ENCODE data around the gene ANKLE2. TPM values are rescaled to one million over a fixed set of nuclear protein-coding genes. Genes with fewer than 3 reads are reported as not detected.

The ANKLE2 gene
- total RNA-seq, 1 donor from 2014 or later, result 54.2 TPM

GRCh38 chr12:132740652-132741051, 21.0 kb downstream of the ANKLE2 start:
- Histone ChIP-seq H3K27me3 (no peaks in the 10 kb centered on the region), H3K27ac (no peak overlapping the region), H3K36me3 (peaks cover 85 to 95% of the 10 kb centered on the region in 2 donors), H3K9me3 (no peaks in the 10 kb centered on the region), H3K4me3 (no peak overlapping the region), H3K4me1 (no peaks in the 10 kb centered on the region)
- no peak for DNase-seq (ENCODE audit: low spot score in 2 of 2)
- intact Hi-C loops (cut with DNase I), result no loop called here
- TF ChIP-seq, protein P1, sequence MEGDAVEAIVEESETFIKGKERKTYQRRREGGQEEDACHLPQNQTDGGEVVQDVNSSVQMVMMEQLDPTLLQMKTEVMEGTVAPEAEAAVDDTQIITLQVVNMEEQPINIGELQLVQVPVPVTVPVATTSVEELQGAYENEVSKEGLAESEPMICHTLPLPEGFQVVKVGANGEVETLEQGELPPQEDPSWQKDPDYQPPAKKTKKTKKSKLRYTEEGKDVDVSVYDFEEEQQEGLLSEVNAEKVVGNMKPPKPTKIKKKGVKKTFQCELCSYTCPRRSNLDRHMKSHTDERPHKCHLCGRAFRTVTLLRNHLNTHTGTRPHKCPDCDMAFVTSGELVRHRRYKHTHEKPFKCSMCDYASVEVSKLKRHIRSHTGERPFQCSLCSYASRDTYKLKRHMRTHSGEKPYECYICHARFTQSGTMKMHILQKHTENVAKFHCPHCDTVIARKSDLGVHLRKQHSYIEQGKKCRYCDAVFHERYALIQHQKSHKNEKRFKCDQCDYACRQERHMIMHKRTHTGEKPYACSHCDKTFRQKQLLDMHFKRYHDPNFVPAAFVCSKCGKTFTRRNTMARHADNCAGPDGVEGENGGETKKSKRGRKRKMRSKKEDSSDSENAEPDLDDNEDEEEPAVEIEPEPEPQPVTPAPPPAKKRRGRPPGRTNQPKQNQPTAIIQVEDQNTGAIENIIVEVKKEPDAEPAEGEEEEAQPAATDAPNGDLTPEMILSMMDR (IDR thresholded peaks at IDR 0.05), result no peak

- DNase-seq (ENCODE audit: low spot score in 2 of 2), result no peak
- peaks cover 85 to 95% of the 10 kb centered on the region in 2 donors for H3K36me3 ChIP-seq
- no peak overlapping the region for H3K4me3 ChIP-seq
- TF ChIP-seq, protein P1 (IDR thresholded peaks at IDR 0.05), result no peak
- intact Hi-C loops (cut with DNase I), result no loop called here
- no peaks in the 10 kb centered on the region for H3K9me3 ChIP-seq
- no peak overlapping the region for H3K27ac ChIP-seq
- no peaks in the 10 kb centered on the region for H3K27me3 ChIP-seq
- no peaks in the 10 kb centered on the region for H3K4me1 ChIP-seq
These were observed 21.4 kb downstream of the ANKLE2 start for GRCh38 chr12:132740313-132740646.

DNA sequence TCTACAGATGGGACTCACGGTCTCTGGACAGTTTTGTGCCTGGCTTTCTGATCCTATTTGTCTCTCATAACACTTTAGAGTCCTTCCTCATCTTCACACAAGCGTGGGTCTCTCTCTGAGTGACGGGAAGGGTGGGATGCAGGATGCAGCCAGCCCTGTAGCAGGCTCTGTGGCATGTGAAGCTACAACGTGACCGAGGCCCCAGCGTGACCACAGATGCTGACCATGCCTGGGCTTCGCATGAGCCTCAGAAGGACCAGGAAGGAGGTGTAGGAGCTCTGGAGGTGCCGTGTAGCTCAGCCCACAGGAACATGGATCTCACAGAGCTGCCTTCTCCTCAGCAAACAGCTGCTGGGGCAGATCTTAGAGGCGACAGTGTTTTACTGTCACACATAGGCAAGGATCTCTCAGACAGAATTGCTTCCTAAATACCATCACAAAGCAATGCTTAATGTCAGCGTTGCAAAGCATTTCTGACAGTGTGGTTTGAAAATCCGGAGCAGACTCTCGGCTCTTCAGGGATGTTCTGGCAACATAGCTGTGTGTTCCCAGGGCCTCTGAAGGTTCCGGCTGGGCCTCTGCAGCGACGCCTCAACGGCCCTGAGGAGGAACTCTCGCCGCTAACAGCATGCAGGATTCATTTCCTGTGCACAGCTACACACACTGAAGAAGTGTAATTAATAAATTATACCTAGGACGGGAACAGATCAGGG, 21.9 kb downstream of the ANKLE2 start:
- H3K4me3 ChIP-seq, result no peak overlapping the region
- TF ChIP-seq, protein P1 (IDR thresholded peaks at IDR 0.05), result no peak
- H3K9me3 ChIP-seq, result no peaks in the 10 kb centered on the region
- no peaks in the 10 kb centered on the region for H3K27me3 ChIP-seq
- no peak overlapping the region for H3K27ac ChIP-seq
- H3K4me1 ChIP-seq, result no peaks in the 10 kb centered on the region
- intact Hi-C loops (cut with DNase I), result no loop called here
- peaks cover 85 to 95% of the 10 kb centered on the region in 2 donors for H3K36me3 ChIP-seq
- DNase-seq (ENCODE audit: low spot score in 2 of 2), result no peak

DNA sequence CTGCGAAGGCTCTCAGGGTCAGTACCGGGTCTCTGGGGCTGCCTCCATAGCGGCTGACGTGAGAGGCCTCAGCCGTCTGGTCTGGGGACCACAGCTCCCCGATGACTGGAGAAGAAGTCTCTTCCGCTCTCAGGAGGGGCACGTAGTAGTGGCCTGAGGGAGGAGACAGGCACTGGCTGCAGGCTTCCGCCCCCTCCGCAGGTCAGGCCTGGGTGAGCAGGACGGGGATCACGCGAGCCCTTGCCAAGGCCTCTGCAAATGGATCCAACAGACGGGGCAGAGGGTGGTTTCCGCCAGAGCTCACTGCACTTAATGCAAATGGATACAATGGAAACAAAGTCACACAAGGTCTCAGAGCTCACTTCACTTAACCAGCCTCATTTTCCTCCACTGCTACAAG, 24.7 kb downstream of the ANKLE2 start:
- Histone ChIP-seq H3K27ac (no peak overlapping the region), H3K27me3 (no peaks in the 10 kb centered on the region), H3K9me3 (no peaks in the 10 kb centered on the region), H3K36me3 (peaks cover 91 to 97% of the 10 kb centered on the region in 2 donors), H3K4me3 (no peak overlapping the region), H3K4me1 (no peaks in the 10 kb centered on the region)
- TF ChIP-seq, protein P1 (IDR thresholded peaks at IDR 0.05), result no peak
- no peak for DNase-seq (ENCODE audit: low spot score in 2 of 2)
- intact Hi-C loops (cut with DNase I), result no loop called here

GRCh38 chr12:132736378-132736777, 25.3 kb downstream of the ANKLE2 start:
- Histone ChIP-seq H3K4me3 (no peak overlapping the region), H3K36me3 (peaks cover 95 to 97% of the 10 kb centered on the region in 2 donors), H3K27ac (no peak overlapping the region), H3K27me3 (no peaks in the 10 kb centered on the region), H3K4me1 (no peaks in the 10 kb centered on the region), H3K9me3 (no peaks in the 10 kb centered on the region)
- TF ChIP-seq, protein P1 (IDR thresholded peaks at IDR 0.05), result no peak
- intact Hi-C loops (cut with DNase I), result no loop called here
- no peak for DNase-seq (ENCODE audit: low spot score in 2 of 2)

Data from ascending aorta (tissue), 2 donors.